Measurements from ENCODE around the gene UCN3. TPM values are rescaled to one million over a fixed set of nuclear protein-coding genes. Genes with fewer than 3 reads are reported as not detected.

UCN3 gene
- total RNA-seq, 1 experiment from 2014 or later, result not detected

DNA sequence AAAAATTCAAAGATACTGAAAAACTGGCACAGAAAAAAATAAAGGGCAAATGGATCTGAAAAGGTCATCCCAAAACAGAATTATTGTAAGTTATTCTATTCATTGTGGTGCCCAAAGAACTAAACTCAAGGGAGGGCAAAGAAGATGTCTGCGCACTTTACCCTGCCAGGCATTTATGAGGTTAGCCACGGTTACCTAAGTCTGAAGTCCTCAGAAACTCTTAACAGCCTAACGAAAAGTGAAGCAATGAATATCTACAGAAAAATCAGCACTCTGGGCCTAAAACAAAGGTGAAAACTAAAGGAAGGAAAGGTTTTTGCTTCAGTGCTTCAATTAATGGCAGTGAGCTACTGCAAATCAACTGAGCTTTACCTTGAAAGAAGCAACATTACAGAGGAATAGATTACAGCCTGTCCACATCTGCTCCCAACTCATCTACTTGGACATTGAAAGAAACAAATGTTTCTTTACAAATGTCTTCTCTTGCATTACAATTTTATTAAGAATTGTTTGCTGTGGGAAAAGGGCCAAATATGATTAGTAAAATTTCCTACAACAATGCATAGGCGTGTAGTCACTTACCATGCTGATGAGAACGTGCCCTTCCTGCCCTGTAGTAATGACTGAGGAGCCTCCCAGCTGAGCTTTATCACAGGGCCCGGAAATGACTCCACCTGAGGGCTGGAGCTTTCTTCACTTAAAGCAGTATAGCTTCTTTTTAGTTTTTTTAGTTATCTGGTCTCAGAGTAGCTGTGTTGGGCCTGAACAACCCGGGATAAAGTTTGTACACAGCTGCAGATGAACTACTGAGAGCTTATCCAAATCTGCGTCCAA is 39.7 kb downstream of the UCN3 start, which contains the start of gene TUBAL3:
TUBAL3 (minus strand) TSS at position 621 of the 834 bp plus-strand sequence; CDS start at position 585, 36 bp downstream.
- H4K20me1 ChIP-seq (ENCODE audit: control insufficient read depth, insufficient read depth, insufficient read length), result no peaks in the 10 kb centered on the region
- no peak within 1 kb of the TSS for H2AK5ac ChIP-seq (ENCODE audit: insufficient read length, low read length)
- Mint-ChIP-seq H3K36me3 (ENCODE audit: insufficient read depth in 1 of 3, low read depth in 3 of 3) (peaks cover 4 to 11% (median 8%) of the 10 kb centered on the region in 3 experiments; a peak in 6 of 7 replicates), H3K4me3 (no peak within 1 kb of the TSS), H3K27ac (no peak within 1 kb of the TSS), H3K27me3 (ENCODE audit: low read depth) (no peaks in the 10 kb centered on the region; the same call in 1 of the 2 replicates), H3K4me1 (no peaks in the 10 kb centered on the region; a peak in 1 of 4 replicates), H3K9me3 (peaks cover 16 to 19% of the 10 kb centered on the region in 2 experiments)
- DNase-seq, result no peak
- no peaks in the 10 kb centered on the region for H3K79me1 ChIP-seq (ENCODE audit: insufficient read depth, low read depth, low read length, poor library complexity, severe bottlenecking)
- H3K14ac ChIP-seq (ENCODE audit: insufficient read depth, low read length), result no peak within 1 kb of the TSS
- no peak within 1 kb of the TSS for H3K9ac ChIP-seq (ENCODE audit: extremely low read depth, insufficient read length, low read length)
- H3K18ac ChIP-seq (ENCODE audit: insufficient read length, low read depth, low read length), result no peak within 1 kb of the TSS
- no peak within 1 kb of the TSS for H2BK12ac ChIP-seq (ENCODE audit: insufficient read length, low read depth, low read length)
- H3K23ac ChIP-seq (ENCODE audit: insufficient read length, low read depth, low read length), result no peak within 1 kb of the TSS
- no peak within 1 kb of the TSS for H3T11ph ChIP-seq (ENCODE audit: low read length)
- H3K23me2 ChIP-seq (ENCODE audit: insufficient read length, low read depth, low read length, poor library complexity, severe bottlenecking), result no peaks in the 10 kb centered on the region
- H3K56ac ChIP-seq (ENCODE audit: insufficient read length, low read depth, low read length), result no peak within 1 kb of the TSS
- no peak within 1 kb of the TSS for H4K5ac ChIP-seq (ENCODE audit: insufficient read length, low read depth, low read length)
- H3K4ac ChIP-seq (ENCODE audit: low read depth, low read length), result no peak within 1 kb of the TSS
- no peak within 1 kb of the TSS for H4K91ac ChIP-seq (ENCODE audit: insufficient read length, low read depth, low read length)
- H2BK20ac ChIP-seq (ENCODE audit: low read depth, low read length, poor library complexity, severe bottlenecking), result no peak within 1 kb of the TSS
- TF ChIP-seq, protein P1, sequence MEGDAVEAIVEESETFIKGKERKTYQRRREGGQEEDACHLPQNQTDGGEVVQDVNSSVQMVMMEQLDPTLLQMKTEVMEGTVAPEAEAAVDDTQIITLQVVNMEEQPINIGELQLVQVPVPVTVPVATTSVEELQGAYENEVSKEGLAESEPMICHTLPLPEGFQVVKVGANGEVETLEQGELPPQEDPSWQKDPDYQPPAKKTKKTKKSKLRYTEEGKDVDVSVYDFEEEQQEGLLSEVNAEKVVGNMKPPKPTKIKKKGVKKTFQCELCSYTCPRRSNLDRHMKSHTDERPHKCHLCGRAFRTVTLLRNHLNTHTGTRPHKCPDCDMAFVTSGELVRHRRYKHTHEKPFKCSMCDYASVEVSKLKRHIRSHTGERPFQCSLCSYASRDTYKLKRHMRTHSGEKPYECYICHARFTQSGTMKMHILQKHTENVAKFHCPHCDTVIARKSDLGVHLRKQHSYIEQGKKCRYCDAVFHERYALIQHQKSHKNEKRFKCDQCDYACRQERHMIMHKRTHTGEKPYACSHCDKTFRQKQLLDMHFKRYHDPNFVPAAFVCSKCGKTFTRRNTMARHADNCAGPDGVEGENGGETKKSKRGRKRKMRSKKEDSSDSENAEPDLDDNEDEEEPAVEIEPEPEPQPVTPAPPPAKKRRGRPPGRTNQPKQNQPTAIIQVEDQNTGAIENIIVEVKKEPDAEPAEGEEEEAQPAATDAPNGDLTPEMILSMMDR (conservative IDR thresholded peaks at IDR 0.05), result no peak
- no peaks in the 10 kb centered on the region for H3K9me3 ChIP-seq (ENCODE audit: control insufficient read depth, low read depth, low read length)
- H3K4me1 ChIP-seq (ENCODE audit: insufficient read depth, low read length), result no peaks in the 10 kb centered on the region
- no peak within 1 kb of the TSS for H3K4me2 ChIP-seq (ENCODE audit: insufficient read depth, insufficient read length, low read length)
- no peak within 1 kb of the TSS for H2AFZ ChIP-seq (ENCODE audit: low read length)
- H2BK120ac ChIP-seq (ENCODE audit: low read depth, low read length, poor library complexity, severe bottlenecking), result no peak within 1 kb of the TSS
- H2BK15ac ChIP-seq (ENCODE audit: low read depth, low read length), result no peak within 1 kb of the TSS
- no CpG with 5 or more reads among the region's 8 CpGs for WGBS (ENCODE audit: extremely low coverage, insufficient read length, low lambda C conversion rate)
- H3K27ac ChIP-seq (ENCODE audit: insufficient read length, low read depth, low read length), result no peak within 1 kb of the TSS
- H3K27me3 ChIP-seq (ENCODE audit: insufficient read depth, low read length), result no peaks in the 10 kb centered on the region
- no peaks in the 10 kb centered on the region for H3K79me2 ChIP-seq (ENCODE audit: insufficient read depth, low read length)
- no peak within 1 kb of the TSS for H2BK5ac ChIP-seq (ENCODE audit: insufficient read length, low read length)
- no peak within 1 kb of the TSS for H4K8ac ChIP-seq (replicated peaks; ENCODE audit: insufficient read length, low read depth, low read length)

All from H9 (cell line).